Suprapubic skin (tissue), 4 donors: ENCODE data around the gene FGF19. TPM values are rescaled to one million over a fixed set of nuclear protein-coding genes. Genes with fewer than 3 reads are reported as not detected.

ENCODE experiments used
- DNase-seq, 2 donors: peaks; one replicate each; pipeline ENCODE4 v3.0.0-alpha.2; 2019; ENCODE audit warnings: low spot score in 2 of 2
- H3K27ac ChIP-seq: fragments of 200-600 bp; sonication (generic); one replicate; pipeline ENCODE4 v1.5.1; 2019
- H3K27me3 ChIP-seq: fragments of 200-600 bp; sonication (generic); one replicate; pipeline ENCODE4 v1.5.1; 2019
- H3K36me3 ChIP-seq: fragments of 200-600 bp; sonication (generic); one replicate; pipeline ENCODE4 v1.5.1; 2019
- H3K4me1 ChIP-seq: fragments of 200-600 bp; sonication (generic); one replicate; pipeline ENCODE4 v1.5.1; 2019
- H3K4me3 ChIP-seq: fragments of 200-600 bp; sonication (generic); one replicate; pipeline ENCODE4 v1.5.1; 2019; ENCODE audit warnings: mild to moderate bottlenecking
- H3K9me3 ChIP-seq: fragments of 200-600 bp; sonication (generic); one replicate; pipeline ENCODE4 v1.5.1; 2019
- CTCF ChIP-seq, 2 donors: fragments of 200-600 bp in 1 of 2; fragments of 450-650 bp in 1 of 2; sonication (generic) in 1 of 2; IDR thresholded peaks; one replicate each; pipeline ENCODE4 v1.5.1; 2016 to 2019; ENCODE audit warnings: antibody characterized with exemption in 2 of 2, mild to moderate bottlenecking in 1 of 2, moderate library complexity in 1 of 2
- EP300 ChIP-seq: sonication (generic); formaldehyde crosslinking; IDR thresholded peaks from one replicate; pipeline ENCODE4 v1.6.1; 2017; ENCODE audit warnings: antibody characterized with exemption
- POLR2A ChIP-seq, 2 donors: fragments of 450-650 bp; IDR thresholded peaks; one replicate each; pipeline ENCODE4 v1.6.1; 2017; ENCODE audit warnings: antibody characterized with exemption in 2 of 2, mild to moderate bottlenecking in 2 of 2, moderate library complexity in 2 of 2
- POLR2AphosphoS5 ChIP-seq, 3 donors: sonication (generic); formaldehyde crosslinking; IDR thresholded peaks; one replicate each; pipeline ENCODE4 v1.6.1; 2017; ENCODE audit warnings: antibody characterized with exemption in 3 of 3
- whole genome bisulfite sequencing: methylation state at CpG from one replicate; pipeline ENCODE4 v1.1.5; 2018; 5-methylcytosine and 5-hydroxymethylcytosine counted together
- total RNA-seq, 4 donors: library from RNA; depleted of rRNA; stranded (reverse); fragments of >200 nt; gene quantifications; one replicate each; pipeline ENCODE4 v1.1.0, GENCODE V29; 2016

FGF19 gene
- total RNA-seq, 4 donors from 2014 or later: not detected

- H3K4me3 ChIP-seq: no peak overlapping the region
- no peaks in the 10 kb centered on the region for H3K27me3 ChIP-seq
- 48% methylated on average over 16 of the region's 27 CpGs for WGBS
- H3K9me3 ChIP-seq: no peaks in the 10 kb centered on the region
- H3K4me1 ChIP-seq: no peaks in the 10 kb centered on the region
- peaks cover 43% of the 10 kb centered on the region for H3K36me3 ChIP-seq
- DNase-seq: peak in 1 of 2 donors; percentile 59
- TF ChIP-seq POLR2A (IDR thresholded peaks at IDR 0.05): no peak
- no peak for TF ChIP-seq CTCF (IDR thresholded peaks at IDR 0.05)
- TF ChIP-seq EP300: no peak
- TF ChIP-seq POLR2AphosphoS5 (IDR thresholded peaks at IDR 0.05): no peak
- no peak overlapping the region for H3K27ac ChIP-seq
Measured at GRCh38 chr11:69654660-69655478, 49.0 kb downstream of the FGF19 start.

GRCh38 chr11:69654001-69654659 lies 49.7 kb downstream of the FGF19 start:
- Histone ChIP-seq H3K36me3 (peaks cover 48% of the 10 kb centered on the region), H3K9me3 (no peaks in the 10 kb centered on the region), H3K27me3 (no peaks in the 10 kb centered on the region), H3K4me1 (no peaks in the 10 kb centered on the region), H3K27ac (no peak overlapping the region), H3K4me3 (no peak overlapping the region)
- DNase-seq: peak in 1 of 2 donors; percentile 53
- WGBS: 88% methylated on average over 31 of the region's 38 CpGs
- TF ChIP-seq POLR2AphosphoS5 (IDR thresholded peaks at IDR 0.05) (no peak), CTCF (IDR thresholded peaks at IDR 0.05) (no peak), POLR2A (IDR thresholded peaks at IDR 0.05) (no peak), EP300 (no peak)

GRCh38 chr11:69653406-69653960 lies 50.3 kb downstream of the FGF19 start:
- WGBS: 86% methylated on average over 22 of the region's 23 CpGs
- H3K27ac ChIP-seq: no peak overlapping the region

GRCh38 chr11:69652999-69653398 lies 50.8 kb downstream of the FGF19 start:
- Histone ChIP-seq H3K9me3 (no peaks in the 10 kb centered on the region), H3K27ac (no peak overlapping the region), H3K27me3 (no peaks in the 10 kb centered on the region), H3K4me3 (no peak overlapping the region), H3K4me1 (no peaks in the 10 kb centered on the region), H3K36me3 (peaks cover 59% of the 10 kb centered on the region)
- WGBS: 72% methylated on average over 11 of the region's 11 CpGs
- DNase-seq: no peak
- TF ChIP-seq EP300 (no peak), POLR2AphosphoS5 (IDR thresholded peaks at IDR 0.05) (no peak)

More at GRCh38 chr11:69653406-69653960, 50.3 kb downstream of the FGF19 start:
- no peak for TF ChIP-seq POLR2AphosphoS5 (IDR thresholded peaks at IDR 0.05)
- no peak for TF ChIP-seq CTCF (IDR thresholded peaks at IDR 0.05)
- no peak for TF ChIP-seq EP300
- Histone ChIP-seq H3K27me3 (no peaks in the 10 kb centered on the region), H3K4me3 (no peak overlapping the region), H3K4me1 (no peaks in the 10 kb centered on the region), H3K9me3 (no peaks in the 10 kb centered on the region), H3K36me3 (peaks cover 55% of the 10 kb centered on the region)
- DNase-seq: peak in 1 of 2 donors; percentile 52

- Histone ChIP-seq H3K4me3 (no peak overlapping the region), H3K4me1 (no peaks in the 10 kb centered on the region), H3K9me3 (no peaks in the 10 kb centered on the region), H3K27ac (no peak overlapping the region), H3K36me3 (peaks cover 67% of the 10 kb centered on the region), H3K27me3 (no peaks in the 10 kb centered on the region)
- DNase-seq: no peak
- 91% methylated on average over 15 of the region's 15 CpGs for WGBS
- TF ChIP-seq POLR2A (IDR thresholded peaks at IDR 0.05) (no peak), EP300 (no peak), CTCF (IDR thresholded peaks at IDR 0.05) (no peak), POLR2AphosphoS5 (IDR thresholded peaks at IDR 0.05) (no peak)
Measured at GRCh38 chr11:69651834-69652620, 51.8 kb downstream of the FGF19 start.
